Lower leg skin (tissue), 4 donors: ENCODE measurements around the gene HENMT1. TPM values are rescaled to one million over a fixed set of nuclear protein-coding genes. Genes with fewer than 3 reads are reported as not detected.

ENCODE experiments used
- DNase-seq, 2 donors: peaks; one replicate each; pipeline ENCODE4 v3.0.0-alpha.2; 2019; ENCODE audit warnings: low spot score in 2 of 2
- H3K4me3 ChIP-seq: fragments of 200-600 bp; sonication (generic); 2 replicates; pipeline ENCODE4 v1.5.1; 2017; ENCODE audit warnings: mild to moderate bottlenecking, low read depth; ENCODE audit not compliant: poor library complexity, severe bottlenecking
- CTCF ChIP-seq, 3 donors: fragments of 450-650 bp; IDR thresholded peaks; one replicate each; pipeline ENCODE4 v1.5.1; 2016; ENCODE audit warnings: antibody characterized with exemption in 3 of 3, mild to moderate bottlenecking in 3 of 3, moderate library complexity in 2 of 3
- POLR2A ChIP-seq, 2 donors: fragments of 450-650 bp; IDR thresholded peaks; one replicate each; pipeline ENCODE4 v1.6.1; 2016 to 2017; ENCODE audit warnings: antibody characterized with exemption in 2 of 2, mild to moderate bottlenecking in 1 of 2, moderate library complexity in 1 of 2
- WGBS, 2 donors: methylation state at CpG; one replicate each; pipeline ENCODE4 v1.1.5; 2018; 5-methylcytosine and 5-hydroxymethylcytosine counted together
- intact Hi-C: fragments of 100-400 bp; cut with DNase I; formaldehyde crosslinking; loops from one replicate; pipeline ENCODE4 v1.15.0; 2023; ENCODE audit warnings: low total_unique reads
- total RNA-seq, 4 donors: library from RNA; depleted of rRNA; stranded (reverse); fragments of >200 nt; gene quantifications; one replicate each; pipeline ENCODE4 v1.1.0, GENCODE V29; 2016

The HENMT1 gene
- total RNA-seq, 4 donors from 2014 or later: 2.0 to 3.9 (median 2.2) TPM

DNA sequence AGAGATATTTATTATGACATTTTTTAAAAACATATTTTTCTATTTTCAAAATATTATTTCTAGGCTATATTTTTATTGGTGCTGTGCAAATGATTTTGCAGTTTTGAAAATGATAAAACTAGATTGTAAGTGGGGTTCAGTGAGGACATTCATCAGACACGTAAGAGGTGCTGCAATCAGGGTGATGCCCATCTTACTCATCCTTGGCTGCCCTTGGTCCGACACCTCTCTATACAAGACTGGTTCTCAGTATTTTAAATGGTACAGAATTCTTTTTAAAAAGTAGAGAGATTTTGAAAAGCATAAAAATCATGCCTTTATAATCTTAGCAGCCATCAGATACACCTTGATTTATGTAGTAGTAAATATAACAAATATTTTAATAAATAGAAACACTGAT, 24.0 kb downstream of the HENMT1 start:
- 91% methylated on average over 2 of the region's 2 CpGs for WGBS, 2 donors
- no peak for DNase-seq
- H3K4me3 ChIP-seq: no peak overlapping the region
- intact Hi-C loops: no loop called here
- no peak for TF ChIP-seq POLR2A (IDR thresholded peaks at IDR 0.05)
- no peak for TF ChIP-seq CTCF (IDR thresholded peaks at IDR 0.05)

GRCh38 chr1:108634521-108634920, 26.4 kb downstream of the HENMT1 start:
- no peak for DNase-seq
- TF ChIP-seq POLR2A (IDR thresholded peaks at IDR 0.05) (no peak), CTCF (IDR thresholded peaks at IDR 0.05) (no peak)
- no peak overlapping the region for H3K4me3 ChIP-seq
- intact Hi-C loops: no loop called here
- WGBS, 2 donors: 85 to 98% methylated on average over 3 of the region's 3 CpGs

- 97 to 100% methylated on average over 2 of the region's 2 CpGs for WGBS, 2 donors
- DNase-seq: no peak
- intact Hi-C loops: no loop called here
- H3K4me3 ChIP-seq: no peak overlapping the region
- TF ChIP-seq CTCF (IDR thresholded peaks at IDR 0.05) (no peak), POLR2A (IDR thresholded peaks at IDR 0.05) (no peak)
Observed at GRCh38 chr1:108628665-108629064, 32.2 kb downstream of the HENMT1 start.

DNA sequence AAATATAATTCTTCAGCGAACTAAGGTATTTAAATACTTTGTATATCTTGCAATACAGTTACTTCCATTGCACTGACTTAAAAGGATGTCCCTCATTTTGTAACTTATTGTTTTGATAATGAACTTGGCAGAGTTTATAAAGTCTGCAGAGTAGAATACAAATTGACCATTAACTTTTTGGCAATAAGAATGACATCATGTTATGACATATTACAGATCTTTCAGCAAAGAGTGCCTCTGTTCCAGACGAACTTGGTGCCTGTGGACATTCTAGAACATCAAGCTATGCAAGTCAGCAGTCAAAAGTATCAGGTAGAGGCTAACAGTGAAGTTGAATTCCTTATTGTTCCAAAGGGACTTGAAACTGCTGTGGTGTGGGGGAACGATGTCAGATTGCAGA, 32.9 kb downstream of the HENMT1 start:
- 70 to 80% methylated on average over 3 of the region's 3 CpGs for WGBS, 2 donors
- DNase-seq: no peak
- TF ChIP-seq POLR2A (IDR thresholded peaks at IDR 0.05) (no peak), CTCF (IDR thresholded peaks at IDR 0.05) (no peak)
- no peak overlapping the region for H3K4me3 ChIP-seq
- intact Hi-C loops: no loop called here

DNA sequence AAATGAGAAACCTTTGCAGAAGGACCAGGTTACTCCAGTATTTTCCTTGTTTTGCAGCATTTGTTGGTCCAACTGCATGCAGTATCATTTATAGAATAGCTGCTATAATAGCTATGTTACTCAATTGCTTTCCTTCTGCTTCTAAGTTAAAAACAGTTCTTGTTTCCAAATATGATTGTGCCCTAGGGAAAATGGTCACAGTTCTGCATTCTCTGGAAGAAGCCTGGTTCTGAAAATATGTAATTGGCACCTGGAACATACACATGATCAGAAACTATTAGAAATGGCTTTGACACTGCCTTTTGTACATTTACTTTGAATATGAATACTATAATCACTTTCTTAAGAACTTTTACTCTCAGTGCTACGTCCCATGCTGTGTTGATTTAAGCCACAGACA, 33.6 kb downstream of the HENMT1 start:
- no peak for DNase-seq
- WGBS, 2 donors: 45 to 58% methylated on average over 1 of the region's 1 CpG
- no peak for TF ChIP-seq CTCF (IDR thresholded peaks at IDR 0.05)
- TF ChIP-seq POLR2A (IDR thresholded peaks at IDR 0.05): no peak
- intact Hi-C loops: no loop called here
- H3K4me3 ChIP-seq: no peak overlapping the region

- intact Hi-C loops: no loop called here
- H3K4me3 ChIP-seq: no peak overlapping the region
- WGBS, 2 donors: 50 to 55% methylated on average over 1 of the region's 1 CpG
- DNase-seq: no peak
- TF ChIP-seq POLR2A (IDR thresholded peaks at IDR 0.05): no peak
- no peak for TF ChIP-seq CTCF (IDR thresholded peaks at IDR 0.05)
Observed at GRCh38 chr1:108624069-108624468, 36.8 kb downstream of the HENMT1 start.
